CD14-positive monocyte (primary cell): ENCODE data around the gene NEK9. TPM values are rescaled to one million over a fixed set of nuclear protein-coding genes. Genes with fewer than 3 reads are reported as not detected.

Experiments
- DNase-seq, 3 donors: peaks; one replicate each; pipeline ENCODE4 v3.0.0-alpha.2; 2011 to 2022
- H2AFZ ChIP-seq: 2 replicates; pipeline ENCODE4 v1.6.0; 2012; ENCODE audit warnings: mild to moderate bottlenecking, low read depth, low read length, inconsistent platforms; ENCODE audit not compliant: insufficient read depth, poor library complexity, severe bottlenecking
- H3K27ac ChIP-seq, 2 donors: 1 replicate in 1 of 2; 2 replicates in 1 of 2; pipeline ENCODE4 v1.5.1; 2012 to 2013; ENCODE audit warnings: low read length in 2 of 2, control low read depth in 1 of 2, inconsistent platforms in 1 of 2, low read depth in 1 of 2, mild to moderate bottlenecking in 1 of 2
- H3K27me3 ChIP-seq, 2 donors: one replicate each; pipeline versions ENCODE4 v1.6.0 to v1.6.1; 2011 to 2013; ENCODE audit warnings: low read length in 2 of 2; ENCODE audit not compliant: control insufficient read depth in 2 of 2, insufficient read depth in 2 of 2
- H3K36me3 ChIP-seq, 2 donors: replicated peaks in 1 of 2; 1 replicate in 1 of 2; 2 replicates in 1 of 2; pipeline versions ENCODE4 v1.5.1 to v1.6.1; 2012 to 2013; ENCODE audit warnings: low read length in 2 of 2, control low read depth in 1 of 2, inconsistent platforms in 1 of 2, mild to moderate bottlenecking in 1 of 2; ENCODE audit not compliant: insufficient read depth in 2 of 2, control insufficient read depth in 1 of 2
- H3K4me1 ChIP-seq, 2 donors: 1 replicate in 1 of 2; 2 replicates in 1 of 2; pipeline versions ENCODE4 v1.5.1 to v1.6.1; 2012 to 2013; ENCODE audit warnings: low read length in 2 of 2, control low read depth in 1 of 2, inconsistent platforms in 1 of 2, mild to moderate bottlenecking in 1 of 2, moderate library complexity in 1 of 2; ENCODE audit not compliant: insufficient read depth in 2 of 2, control insufficient read depth in 1 of 2
- H3K4me2 ChIP-seq: replicated peaks from 2 replicates; pipeline ENCODE3; 2012; ENCODE audit warnings: low read length, moderate library complexity, mild to moderate bottlenecking; ENCODE audit not compliant: poor library complexity, severe bottlenecking; ENCODE audit errors: extremely low read depth
- H3K4me3 ChIP-seq, 3 experiments: fragments of 200-600 bp in 1 of 3; sonication (generic) in 1 of 3; replicated peaks in 1 of 3; 1 replicate in 2 of 3; 2 replicates in 1 of 3; pipeline ENCODE4 v1.5.1; 2011 to 2013; ENCODE audit warnings: low read length in 3 of 3, mild to moderate bottlenecking in 3 of 3, control low read depth in 2 of 3, low read depth in 2 of 3, inconsistent platforms in 1 of 3, moderate library complexity in 1 of 3
- H3K79me2 ChIP-seq: 2 replicates; pipeline ENCODE4 v1.6.0; 2012; ENCODE audit warnings: mild to moderate bottlenecking, control low read depth, inconsistent platforms, low read length, moderate library complexity; ENCODE audit not compliant: insufficient read depth
- H3K9ac ChIP-seq: 2 replicates; pipeline ENCODE4 v1.6.0; 2017; ENCODE audit warnings: low read length, mild to moderate bottlenecking; ENCODE audit not compliant: insufficient read depth, poor library complexity, severe bottlenecking
- H3K9me3 ChIP-seq, 2 donors: replicated peaks in 1 of 2; 1 replicate in 1 of 2; 2 replicates in 1 of 2; pipeline versions ENCODE4 v1.5.1 to v1.6.1; 2012 to 2013; ENCODE audit warnings: low read length in 2 of 2, control low read depth in 1 of 2; ENCODE audit not compliant: control insufficient read depth in 1 of 2, insufficient read depth in 1 of 2
- H4K20me1 ChIP-seq: 2 replicates; pipeline ENCODE4 v1.6.0; 2012; ENCODE audit warnings: mild to moderate bottlenecking, low read length, control low read depth, moderate library complexity; ENCODE audit not compliant: insufficient read depth
- H3K27ac Mint-ChIP-seq, 7 donors: one replicate each; pipeline ENCODE4 v1.8.0; 2020; ENCODE audit warnings: mild to moderate bottlenecking in 7 of 7, mixed read lengths in 7 of 7, moderate library complexity in 6 of 7, inconsistent platforms in 2 of 7
- H3K27me3 Mint-ChIP-seq, 3 donors: one replicate each; pipeline ENCODE4 v1.8.0; 2021 to 2022; ENCODE audit warnings: low read depth in 3 of 3, mild to moderate bottlenecking in 3 of 3, mixed read lengths in 3 of 3, moderate library complexity in 3 of 3, inconsistent platforms in 1 of 3
- H3K36me3 Mint-ChIP-seq, 2 donors: one replicate each; pipeline ENCODE4 v1.8.0; 2020; ENCODE audit warnings: mixed read lengths in 2 of 2, inconsistent platforms in 1 of 2, mild to moderate bottlenecking in 1 of 2
- H3K4me1 Mint-ChIP-seq: one replicate; pipeline ENCODE4 v1.8.0; 2020; ENCODE audit warnings: mild to moderate bottlenecking, mixed read lengths
- H3K4me3 Mint-ChIP-seq, 2 donors: one replicate each; pipeline ENCODE4 v1.8.0; 2020; ENCODE audit warnings: mild to moderate bottlenecking in 2 of 2, mixed read lengths in 2 of 2, moderate library complexity in 1 of 2
- H3K9me3 Mint-ChIP-seq, 7 donors: one replicate each; pipeline ENCODE4 v1.8.0; 2020 to 2022; ENCODE audit warnings: mixed read lengths in 7 of 7, mild to moderate bottlenecking in 6 of 7, moderate library complexity in 6 of 7, inconsistent platforms in 2 of 7
- CTCF ChIP-seq: fragments of 200-600 bp; IDR thresholded peaks from one replicate; pipeline ENCODE4 v1.8.0; 2022; ENCODE audit warnings: antibody characterized with exemption, mild to moderate bottlenecking
- WGBS: methylation state at CpG from one replicate; pipeline ENCODE4 v1.1.5; 2013; ENCODE audit warnings: missing lambda C conversion rate; ENCODE audit not compliant: insufficient coverage; 5-methylcytosine and 5-hydroxymethylcytosine counted together
- intact Hi-C, 2 donors: fragments of 100-400 bp; cut with micrococcal nuclease; formaldehyde crosslinking; loops; one replicate each; pipeline versions ENCODE4 v1.15.0 to v1.15.1; 2023
- polyA plus RNA-seq, 3 donors: library from polyadenylated mRNA; depleted of rRNA in 1 of 3; unstranded in 2 of 3; stranded (reverse) in 1 of 3; fragments of 300-500 nt in 2 of 3; fragments of >200 nt in 1 of 3; fragmentation: Illumina TruSeq in 2 of 3; gene quantifications; 1 replicate in 2 of 3; 2 replicates in 1 of 3; pipeline ENCODE4 v1.2.3, GENCODE V29; 2012 to 2021

NEK9 gene
- polyA plus RNA-seq, 3 donors, result 8.9 to 27.8 (median 10.1) TPM

- H3K9me3 Mint-ChIP-seq, result no peaks in the 10 kb centered on the region
- Histone ChIP-seq H3K4me1 (peaks cover 65 to 78% of the 10 kb centered on the region in 2 donors), H4K20me1 (no peaks in the 10 kb centered on the region), H3K4me3 (peak overlapping the region in 1 of 3 experiments; percentile 46), H3K27ac (peak overlapping the region in 1 of 2 donors; percentile 97), H3K9ac (no peak overlapping the region), H3K9me3 (no peaks in the 10 kb centered on the region), H3K79me2 (peaks cover 61% of the 10 kb centered on the region), H3K27me3 (no peaks in the 10 kb centered on the region), H3K4me2 (peak overlapping the region; percentile 55), H2AFZ (no peak overlapping the region), H3K36me3 (peaks cover 5 to 9% of the 10 kb centered on the region in 2 donors)
- peaks cover 0 to 1% (median 0%) of the 10 kb centered on the region in 3 donors for H3K27me3 Mint-ChIP-seq
- H3K36me3 Mint-ChIP-seq, result peaks cover 13 to 18% of the 10 kb centered on the region in 2 donors
- intact Hi-C loops, result loop anchor here (5.0 to 10.0 kb wide), 2 partner anchors 301 to 303 kb away; partner anchors contain the start of gene JDP2 (in 2 of the 2)
- WGBS, result 8% methylated on average over 5 of the region's 7 CpGs
- TF ChIP-seq CTCF, result no peak
- H3K4me1 Mint-ChIP-seq, result peaks cover 70% of the 10 kb centered on the region
- peak overlapping the region; percentile 62 to 98 (median 90) for H3K27ac Mint-ChIP-seq
- peak; percentile 71 to 89 (median 88) for DNase-seq
- H3K4me3 Mint-ChIP-seq, result peak overlapping the region in 1 of 2 donors; percentile 47
These were observed 2.9 kb downstream of the NEK9 start for GRCh38 chr14:75123991-75124390.

GRCh38 chr14:75121552-75121951 lies 5.3 kb downstream of the NEK9 start:
- 100% methylated on average over 5 of the region's 7 CpGs for WGBS
- Histone ChIP-seq H3K27ac (peak overlapping the region; percentile 52 to 78), H3K4me2 (no peak overlapping the region), H3K4me3 (no peak overlapping the region), H3K79me2 (peaks cover 40% of the 10 kb centered on the region), H2AFZ (no peak overlapping the region), H3K9me3 (no peaks in the 10 kb centered on the region), H3K9ac (no peak overlapping the region), H3K27me3 (no peaks in the 10 kb centered on the region), H3K36me3 (peaks cover 28 to 33% of the 10 kb centered on the region in 2 donors), H3K4me1 (peaks cover 51 to 57% of the 10 kb centered on the region in 2 donors), H4K20me1 (no peaks in the 10 kb centered on the region)
- Mint-ChIP-seq H3K4me1 (peaks cover 57% of the 10 kb centered on the region), H3K27ac (peak overlapping the region; percentile 92 to 98 (median 96)), H3K4me3 (no peak overlapping the region), H3K9me3 (no peaks in the 10 kb centered on the region), H3K27me3 (peaks cover 0 to 1% (median 0%) of the 10 kb centered on the region in 3 donors), H3K36me3 (peaks cover 35 to 36% of the 10 kb centered on the region in 2 donors)
- intact Hi-C loops, result loop anchor here (5.0 to 10.0 kb wide), 2 partner anchors 303 to 306 kb away; partner anchors contain the start of gene JDP2 (in 2 of the 2)
- TF ChIP-seq CTCF, result no peak
- no peak for DNase-seq
